Activated T-cell treated with anti-CD3 and anti-CD28 coated beads, Interleukin-2, amount 50 U/mL, for 4 hours (primary cell): ENCODE results near the gene NUS1. TPM values are rescaled to one million over a fixed set of nuclear protein-coding genes. Genes with fewer than 3 reads are reported as not detected.
"Not testable (repeated sequence)": the region's sequence is repeated elsewhere in the genome, so short reads cannot be mapped to it uniquely, and the experiment has no call there.

Experiments
- ATAC-seq, 2 donors: fragments of 200-7000 bp; cut with Tn5 transposase; one replicate each; pipeline ENCODE4 v1.10.0; 2021
- DNase-seq: peaks from one replicate; pipeline ENCODE4 v3.0.0-alpha.2; 2020
- H3K27me3 Mint-ChIP-seq: one replicate; pipeline ENCODE4 v1.8.0; 2021; ENCODE audit warnings: low read depth, mixed read lengths
- H3K36me3 Mint-ChIP-seq: one replicate; pipeline ENCODE4 v1.8.0; 2022; ENCODE audit warnings: mixed read lengths; ENCODE audit not compliant: insufficient read depth
- H3K4me1 Mint-ChIP-seq: one replicate; pipeline ENCODE4 v1.8.0; 2021; ENCODE audit warnings: low read depth, mixed read lengths
- H3K4me3 Mint-ChIP-seq: one replicate; pipeline ENCODE4 v1.8.0; 2021; ENCODE audit warnings: mild to moderate bottlenecking, moderate library complexity, mixed read lengths
- H3K9me3 Mint-ChIP-seq: one replicate; pipeline ENCODE4 v1.8.0; 2021; ENCODE audit warnings: mixed read lengths
- total RNA-seq, 3 donors: library from RNA; stranded (reverse); gene quantifications; one replicate each; pipeline ENCODE4 v1.2.1, GENCODE V29; 2021

Gene NUS1
- total RNA-seq, 3 donors from 2014 or later, result 74.2 to 81.9 (median 81.4) TPM

DNA sequence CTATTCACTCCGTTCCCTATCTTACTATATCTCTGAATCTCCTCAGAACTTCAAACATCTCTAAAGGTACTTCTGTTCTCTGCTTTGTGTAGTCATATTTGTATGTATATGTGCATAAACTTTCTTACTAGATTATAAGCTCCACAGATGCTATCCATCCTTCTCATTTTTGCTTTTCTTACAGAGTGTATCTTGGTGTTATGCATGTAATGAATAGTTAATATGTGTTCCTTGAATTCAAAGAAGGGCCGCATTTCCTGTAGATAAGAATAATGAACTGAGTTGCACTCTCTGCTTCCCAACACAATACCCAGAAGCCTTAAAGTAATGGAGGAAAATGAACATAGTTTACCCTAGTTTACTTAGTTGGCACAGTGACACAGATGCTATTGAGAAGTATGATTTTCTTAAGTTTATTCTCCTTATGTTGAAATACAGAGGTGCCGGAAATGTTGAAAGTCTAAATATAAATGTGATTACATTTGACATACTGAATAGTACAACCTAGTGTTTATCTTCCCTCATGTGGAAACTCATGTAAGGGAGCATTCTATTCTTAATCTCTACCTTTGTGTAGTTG is 6.0 kb downstream of the NUS1 start:
- no peaks in the 10 kb centered on the region for H3K27me3 Mint-ChIP-seq
- peaks cover 76% of the 10 kb centered on the region for H3K4me1 Mint-ChIP-seq
- no peak for DNase-seq
- H3K4me3 Mint-ChIP-seq, result peak overlapping the region; percentile 35
- H3K36me3 Mint-ChIP-seq, result peaks cover 33% of the 10 kb centered on the region
- no peaks in the 10 kb centered on the region for H3K9me3 Mint-ChIP-seq
- no peak for ATAC-seq

GRCh38 chr6:117684749-117685148 is 9.5 kb downstream of the NUS1 start:
- no peak overlapping the region for H3K4me3 Mint-ChIP-seq
- no peaks in the 10 kb centered on the region for H3K9me3 Mint-ChIP-seq
- peaks cover 68% of the 10 kb centered on the region for H3K4me1 Mint-ChIP-seq
- no peaks in the 10 kb centered on the region for H3K27me3 Mint-ChIP-seq
- DNase-seq (no peak), ATAC-seq (no peak)
- peaks cover 33% of the 10 kb centered on the region for H3K36me3 Mint-ChIP-seq

DNA sequence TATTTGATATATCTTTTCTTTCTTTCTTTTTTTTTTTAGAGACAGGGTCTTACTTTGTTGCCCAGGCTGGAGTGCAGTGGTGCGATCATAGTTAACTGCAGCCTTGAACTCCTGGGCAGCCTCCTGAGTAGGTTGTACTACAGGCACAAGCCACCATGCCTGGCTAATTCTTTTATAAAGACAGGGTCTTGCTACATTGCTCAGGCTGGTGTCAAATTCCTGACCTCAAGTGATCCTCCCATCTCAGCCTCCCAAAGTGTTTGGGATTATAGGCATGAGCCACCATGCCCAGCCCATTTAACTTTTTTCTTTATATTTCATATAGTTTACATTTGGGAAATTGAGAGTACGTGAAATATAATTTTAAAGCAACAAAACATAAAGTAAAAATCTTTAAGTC is 10.1 kb downstream of the NUS1 start:
- Mint-ChIP-seq H3K4me1 (peaks cover 64% of the 10 kb centered on the region), H3K9me3 (no peaks in the 10 kb centered on the region), H3K27me3 (no peaks in the 10 kb centered on the region), H3K36me3 (peaks cover 27% of the 10 kb centered on the region), H3K4me3 (no peak overlapping the region)
- DNase-seq (no peak), ATAC-seq (no peak)

DNA sequence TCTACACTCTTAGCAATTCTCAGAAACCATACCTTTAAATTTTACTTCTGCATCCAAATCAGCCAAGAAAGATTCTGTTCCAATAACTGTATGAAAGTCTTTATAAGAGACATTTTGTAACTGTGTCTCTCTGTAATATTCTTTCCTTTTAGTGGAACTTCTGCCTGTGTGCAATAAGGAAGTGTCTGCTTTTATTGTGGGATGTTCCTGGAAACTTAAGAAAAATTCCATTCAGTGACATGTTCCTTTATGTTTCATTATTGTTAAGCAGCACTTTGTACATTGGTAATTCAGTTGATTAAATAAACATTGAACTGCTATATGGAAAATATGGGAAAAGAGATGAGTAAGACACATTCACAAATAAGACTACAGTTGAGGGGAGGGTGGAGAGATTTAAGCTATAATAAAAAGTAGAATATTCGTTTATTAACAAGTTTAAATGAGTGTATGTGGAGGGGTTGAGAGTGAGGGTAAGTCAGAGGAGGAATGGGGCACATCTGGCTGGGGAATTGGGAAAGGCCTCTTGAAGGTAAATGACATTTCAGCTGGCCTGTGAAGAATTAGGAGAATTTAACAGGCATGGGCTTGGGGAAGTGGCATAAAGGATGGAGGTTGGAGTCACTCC is 11.9 kb downstream of the NUS1 start:
- H3K36me3 Mint-ChIP-seq, result peaks cover 21% of the 10 kb centered on the region
- ATAC-seq, result no peak
- H3K4me3 Mint-ChIP-seq, result no peak overlapping the region
- H3K4me1 Mint-ChIP-seq, result peaks cover 55% of the 10 kb centered on the region
- H3K27me3 Mint-ChIP-seq, result no peaks in the 10 kb centered on the region
- DNase-seq, result no peak
- H3K9me3 Mint-ChIP-seq, result no peaks in the 10 kb centered on the region

DNA sequence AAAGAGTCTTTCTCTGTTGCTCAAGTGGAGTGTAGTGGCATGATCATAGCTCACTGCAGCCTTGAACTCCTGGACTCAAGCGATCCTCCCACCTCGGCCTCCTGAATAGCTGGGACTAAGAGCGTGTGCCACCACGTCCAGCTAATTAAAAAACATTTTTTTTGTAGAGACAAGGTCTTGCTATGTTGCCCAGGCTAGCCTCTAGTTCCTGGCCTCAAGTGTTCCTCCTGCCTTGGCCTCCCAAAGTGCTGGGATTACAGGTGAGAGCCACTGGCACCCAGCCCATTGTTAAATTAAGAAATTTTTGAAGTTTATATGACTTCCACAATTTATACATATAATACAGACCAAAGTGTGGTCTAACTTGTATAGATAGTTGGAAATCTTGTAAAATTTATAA is 14.3 kb downstream of the NUS1 start:
- ATAC-seq, DNase-seq, H3K9me3 Mint-ChIP-seq, H3K27me3 Mint-ChIP-seq, H3K4me3 Mint-ChIP-seq: not testable (repeated sequence)
- Mint-ChIP-seq H3K4me1 (peaks cover 34% of the 10 kb centered on the region), H3K36me3 (peaks cover 36% of the 10 kb centered on the region)

GRCh38 chr6:117706504-117706903 is 31.2 kb downstream of the NUS1 start:
- Mint-ChIP-seq H3K9me3 (no peaks in the 10 kb centered on the region), H3K36me3 (peaks cover 13% of the 10 kb centered on the region), H3K4me3 (no peak overlapping the region), H3K4me1 (no peaks in the 10 kb centered on the region), H3K27me3 (no peaks in the 10 kb centered on the region)
- DNase-seq (no peak), ATAC-seq (no peak)

- not testable (repeated sequence) for H3K9me3 Mint-ChIP-seq
Measured at GRCh38 chr6:117706936-117707509, 31.8 kb downstream of the NUS1 start.

GRCh38 chr6:117711369-117711768 is 36.1 kb downstream of the NUS1 start:
- H3K4me1 Mint-ChIP-seq, result no peaks in the 10 kb centered on the region
- H3K9me3 Mint-ChIP-seq, result no peaks in the 10 kb centered on the region
- no peak overlapping the region for H3K4me3 Mint-ChIP-seq
- ATAC-seq (no peak), DNase-seq (no peak)
- peaks cover 8% of the 10 kb centered on the region for H3K36me3 Mint-ChIP-seq
- H3K27me3 Mint-ChIP-seq, result no peaks in the 10 kb centered on the region

More at GRCh38 chr6:117706936-117707509, 31.8 kb downstream of the NUS1 start:
- H3K4me1 Mint-ChIP-seq, H3K27me3 Mint-ChIP-seq, DNase-seq, H3K4me3 Mint-ChIP-seq, ATAC-seq: not testable (repeated sequence)
- H3K36me3 Mint-ChIP-seq, result peaks cover 13% of the 10 kb centered on the region

DNA sequence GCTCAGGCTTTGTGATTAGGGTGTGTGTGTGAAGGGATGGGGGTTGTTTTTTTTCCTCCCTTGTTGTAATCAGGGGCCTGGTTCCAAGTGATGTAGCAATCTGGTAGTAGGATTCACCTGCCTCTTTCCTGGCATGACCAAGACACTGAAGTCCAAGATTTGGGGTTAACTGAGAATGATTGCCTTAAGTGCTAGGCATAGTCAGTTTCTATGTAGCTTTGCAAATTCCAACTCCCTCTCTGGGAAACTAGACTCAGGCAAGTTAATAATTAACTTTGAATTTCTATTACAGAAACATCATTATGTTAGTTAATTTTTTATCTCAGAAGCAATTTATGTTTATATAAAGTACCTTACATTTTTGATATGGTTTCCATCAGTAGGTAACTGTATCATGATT is 43.6 kb downstream of the NUS1 start:
- Mint-ChIP-seq H3K9me3 (peaks cover 6% of the 10 kb centered on the region), H3K4me1 (no peaks in the 10 kb centered on the region), H3K27me3 (peaks cover 2% of the 10 kb centered on the region), H3K36me3 (peaks cover 1% of the 10 kb centered on the region), H3K4me3 (no peak overlapping the region)
- ATAC-seq (no peak), DNase-seq (no peak)

DNA sequence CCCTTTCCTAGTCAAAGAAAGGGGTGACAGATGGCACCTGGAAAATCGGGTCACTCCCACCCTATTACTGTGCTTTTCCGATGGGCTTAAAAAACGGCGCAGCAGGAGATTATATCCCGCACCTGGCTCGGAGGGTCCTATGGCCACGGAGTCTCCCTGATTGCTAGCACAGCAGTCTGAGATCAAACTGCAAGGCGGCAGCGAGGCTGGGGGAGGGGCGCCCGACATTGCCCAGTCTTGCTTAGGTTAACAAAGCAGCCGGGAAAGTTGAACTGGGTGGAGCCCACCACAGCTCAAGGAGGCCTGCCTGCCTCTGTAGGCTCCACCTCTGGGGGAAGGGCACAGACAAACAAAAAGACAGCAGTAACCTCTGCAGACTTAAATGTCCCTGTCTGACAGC is 46.3 kb downstream of the NUS1 start:
- not testable (repeated sequence) for DNase-seq, H3K9me3 Mint-ChIP-seq, H3K4me1 Mint-ChIP-seq, ATAC-seq, H3K4me3 Mint-ChIP-seq, H3K27me3 Mint-ChIP-seq, H3K36me3 Mint-ChIP-seq

GRCh38 chr6:117728626-117729025 is 53.4 kb downstream of the NUS1 start:
- ATAC-seq (no peak), DNase-seq (no peak)
- no peak overlapping the region for H3K4me3 Mint-ChIP-seq
- peaks cover 9% of the 10 kb centered on the region for H3K27me3 Mint-ChIP-seq
- H3K4me1 Mint-ChIP-seq, result peaks cover 1% of the 10 kb centered on the region
- peaks cover 10% of the 10 kb centered on the region for H3K9me3 Mint-ChIP-seq
- H3K36me3 Mint-ChIP-seq, result no peaks in the 10 kb centered on the region

- Mint-ChIP-seq H3K4me1 (peaks cover 1% of the 10 kb centered on the region), H3K9me3 (peaks cover 10% of the 10 kb centered on the region), H3K36me3 (no peaks in the 10 kb centered on the region), H3K27me3 (peaks cover 11% of the 10 kb centered on the region), H3K4me3 (no peak overlapping the region)
- DNase-seq (no peak), ATAC-seq (no peak)
Measured at GRCh38 chr6:117729613-117730012, 54.3 kb downstream of the NUS1 start.

DNA sequence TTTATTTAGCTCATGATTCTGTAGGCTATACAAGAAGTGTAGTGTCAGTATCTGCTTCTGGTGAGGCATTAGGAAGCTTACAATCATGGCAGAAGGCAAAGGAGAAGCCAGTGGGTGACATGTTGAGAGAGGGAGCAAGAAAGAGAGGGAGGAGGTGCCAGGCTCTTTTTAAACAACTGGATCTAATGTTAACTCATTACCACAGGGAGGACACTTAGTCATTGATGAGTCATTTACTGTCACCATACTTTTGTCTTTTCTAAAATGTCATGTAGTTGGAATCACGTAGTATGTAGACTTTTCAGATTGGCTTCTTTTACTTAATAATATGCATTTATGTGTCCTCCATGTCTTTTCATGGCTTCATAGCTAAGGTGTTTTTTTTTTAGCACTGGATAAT is 58.1 kb downstream of the NUS1 start:
- H3K36me3 Mint-ChIP-seq, result no peaks in the 10 kb centered on the region
- no peak overlapping the region for H3K4me3 Mint-ChIP-seq
- DNase-seq (no peak), ATAC-seq (peak in 1 of 2 donors; percentile 28)
- peaks cover 1% of the 10 kb centered on the region for H3K4me1 Mint-ChIP-seq
- H3K27me3 Mint-ChIP-seq, result peaks cover 20% of the 10 kb centered on the region
- peaks cover 3% of the 10 kb centered on the region for H3K9me3 Mint-ChIP-seq

DNA sequence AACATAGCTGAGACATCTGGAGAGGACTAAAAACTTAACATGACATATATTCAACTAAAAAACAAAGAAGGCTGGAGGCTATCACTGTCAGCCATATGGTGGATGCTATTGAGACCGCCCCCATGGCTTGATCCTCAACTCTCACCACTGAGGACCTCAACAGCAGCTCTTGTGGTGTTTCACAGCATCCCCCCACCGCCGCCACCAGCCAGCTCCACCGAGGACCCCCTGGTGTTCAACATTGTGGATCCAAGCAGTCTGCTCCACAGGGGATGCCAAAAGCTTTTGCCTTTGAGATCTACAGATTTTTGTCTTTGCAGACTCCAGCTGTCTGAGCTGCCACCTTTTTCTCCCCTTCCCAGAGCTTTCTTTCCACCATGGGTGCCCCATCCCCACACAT is 64.6 kb downstream of the NUS1 start:
- Mint-ChIP-seq H3K36me3 (no peaks in the 10 kb centered on the region), H3K27me3 (peaks cover 16% of the 10 kb centered on the region), H3K9me3 (peaks cover 17% of the 10 kb centered on the region), H3K4me3 (no peak overlapping the region), H3K4me1 (no peaks in the 10 kb centered on the region)
- no peak for DNase-seq
- no peak for ATAC-seq

- peaks cover 17% of the 10 kb centered on the region for H3K9me3 Mint-ChIP-seq
- no peak for ATAC-seq
- DNase-seq, result no peak
- no peak overlapping the region for H3K4me3 Mint-ChIP-seq
- H3K36me3 Mint-ChIP-seq, result no peaks in the 10 kb centered on the region
- peaks cover 16% of the 10 kb centered on the region for H3K27me3 Mint-ChIP-seq
- no peaks in the 10 kb centered on the region for H3K4me1 Mint-ChIP-seq
Measured at GRCh38 chr6:117740605-117741004, 65.3 kb downstream of the NUS1 start.
